NCI-H146 treated with DMSO at 0.1 percent for 48 hours (cell line): Measurements from ENCODE around the gene PIGU.

ENCODE experiments used
- DNase-seq: peaks from one replicate; lab custom pipeline; 2025; ENCODE audit not compliant: unreplicated experiment; lab: John Stamatoyannopoulos, UW

PIGU gene

DNA sequence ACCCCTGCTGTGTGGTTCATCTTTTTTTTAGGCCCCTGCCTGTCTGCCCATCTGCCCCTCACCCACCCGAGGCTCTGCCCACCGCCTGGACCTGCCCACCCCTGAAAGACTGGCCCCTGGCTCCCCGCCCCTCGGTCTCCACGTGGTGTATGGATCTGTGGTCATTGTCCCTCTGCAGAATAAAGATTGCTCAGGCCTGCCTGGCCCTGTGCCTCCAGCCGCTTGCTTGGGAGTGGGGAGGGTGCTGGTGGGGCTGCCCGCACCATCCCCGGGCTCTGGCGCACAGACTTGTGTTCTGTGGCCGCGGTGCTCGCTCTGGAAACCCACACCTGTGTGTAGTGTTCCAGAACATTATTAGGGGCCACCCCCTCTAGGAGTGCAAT is 116.8 kb downstream of the PIGU start:
- DNase-seq: no peak

DNA sequence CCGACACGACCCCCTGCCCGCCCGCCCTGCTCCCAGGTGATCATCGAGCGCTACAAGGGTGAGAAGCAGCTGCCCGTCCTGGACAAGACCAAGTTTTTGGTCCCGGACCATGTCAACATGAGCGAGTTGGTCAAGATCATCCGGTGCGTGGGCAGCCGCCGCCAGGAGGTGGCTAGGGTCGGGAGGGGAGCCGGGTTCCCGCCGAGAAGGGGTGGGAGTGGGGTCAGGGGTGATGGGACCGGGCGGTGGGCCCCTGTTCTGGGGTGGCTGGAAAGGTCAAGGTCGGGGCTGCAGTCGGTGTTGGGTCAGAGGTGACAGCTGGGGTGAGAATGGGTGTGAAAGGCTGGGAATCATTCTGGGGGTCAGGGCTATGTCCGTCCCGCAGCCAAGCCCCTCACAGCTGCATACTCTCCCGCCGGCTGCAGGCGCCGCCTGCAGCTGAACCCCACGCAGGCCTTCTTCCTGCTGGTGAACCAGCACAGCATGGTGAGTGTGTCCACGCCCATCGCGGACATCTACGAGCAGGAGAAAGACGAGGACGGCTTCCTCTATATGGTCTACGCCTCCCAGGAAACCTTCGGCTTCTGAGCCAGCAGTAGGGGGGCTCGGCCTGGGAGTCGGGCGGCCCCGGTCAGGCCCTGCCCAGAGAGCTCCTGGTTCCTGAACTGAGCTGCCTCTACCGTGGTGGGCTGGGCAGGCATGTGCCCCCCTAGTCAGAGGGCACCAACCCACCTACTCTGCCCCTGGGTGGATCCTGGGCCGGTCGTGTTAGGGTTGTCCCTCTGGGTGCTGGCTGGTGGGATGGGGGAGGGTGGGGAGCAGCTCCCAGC is 117.4 kb downstream of the PIGU start:
- no peak for DNase-seq

DNA sequence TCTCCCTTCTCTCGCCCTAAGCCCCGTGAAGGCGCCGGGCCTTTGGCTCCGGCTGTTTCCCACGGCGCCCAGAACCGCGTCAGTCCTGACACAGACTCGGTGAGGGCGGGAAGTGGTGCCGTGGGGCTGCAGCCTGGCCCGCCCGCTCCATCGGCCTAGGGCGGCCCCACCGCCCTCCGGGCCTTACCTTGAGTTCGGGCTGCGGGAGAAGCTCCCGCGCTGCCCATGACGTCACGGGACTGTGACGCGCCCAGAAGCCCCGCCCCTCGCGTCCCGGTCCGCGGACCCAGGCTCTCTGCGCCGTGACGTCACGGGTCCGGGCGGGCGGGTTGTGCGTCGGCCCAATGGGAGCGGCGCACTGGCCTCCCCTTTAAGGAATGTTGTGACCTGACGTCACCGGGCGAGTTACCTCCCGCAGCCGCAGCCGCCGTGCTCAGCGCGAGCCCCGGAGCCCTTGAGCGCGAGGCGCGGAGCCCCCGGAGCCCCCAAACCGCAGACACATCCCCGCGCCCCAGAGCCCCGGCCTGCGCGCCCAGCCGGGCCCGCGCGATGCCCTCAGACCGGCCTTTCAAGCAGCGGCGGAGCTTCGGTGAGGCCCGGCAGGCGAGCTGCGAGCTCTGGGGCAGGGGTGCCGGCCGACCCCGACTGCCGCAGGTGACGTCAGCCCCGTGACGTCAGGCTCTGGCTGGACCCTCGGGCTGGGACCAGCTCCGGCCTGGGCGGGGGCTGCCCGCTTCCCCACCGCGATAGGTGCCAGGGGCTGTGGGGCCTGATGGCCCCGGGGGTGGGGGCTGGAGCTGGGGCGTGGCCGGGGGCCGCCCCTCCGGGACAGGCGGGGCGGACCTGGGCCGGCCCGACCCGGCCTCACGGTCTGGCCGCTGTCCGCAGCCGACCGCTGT is 118.3 kb downstream of the PIGU start, which contains the start of gene MAP1LC3A:
TSS of gene MAP1LC3A (plus strand) at position 399 of the 899 bp plus-strand sequence. CDS start at position 550, 151 bp downstream.
- DNase-seq: peak; percentile 14

DNA sequence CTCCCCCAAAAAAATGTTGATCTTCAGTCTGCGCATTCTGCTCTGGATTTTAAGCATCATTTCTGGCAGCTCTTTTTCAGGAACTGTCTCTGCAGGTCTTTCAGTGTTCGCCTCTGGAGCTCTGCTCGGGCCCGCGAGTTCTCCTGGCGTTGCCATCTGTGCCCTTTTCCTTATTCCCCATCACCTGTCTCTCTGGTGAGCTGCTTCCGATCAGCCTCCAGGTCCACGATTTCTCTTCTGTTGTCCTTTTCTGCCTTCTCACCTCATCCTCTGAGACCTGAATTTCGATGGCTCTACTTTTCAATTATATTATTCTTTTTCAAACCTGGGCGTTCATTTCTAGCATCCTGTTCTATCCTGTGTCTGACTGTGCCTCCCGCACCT is 119.0 kb downstream of the PIGU start:
- DNase-seq: no peak

DNA sequence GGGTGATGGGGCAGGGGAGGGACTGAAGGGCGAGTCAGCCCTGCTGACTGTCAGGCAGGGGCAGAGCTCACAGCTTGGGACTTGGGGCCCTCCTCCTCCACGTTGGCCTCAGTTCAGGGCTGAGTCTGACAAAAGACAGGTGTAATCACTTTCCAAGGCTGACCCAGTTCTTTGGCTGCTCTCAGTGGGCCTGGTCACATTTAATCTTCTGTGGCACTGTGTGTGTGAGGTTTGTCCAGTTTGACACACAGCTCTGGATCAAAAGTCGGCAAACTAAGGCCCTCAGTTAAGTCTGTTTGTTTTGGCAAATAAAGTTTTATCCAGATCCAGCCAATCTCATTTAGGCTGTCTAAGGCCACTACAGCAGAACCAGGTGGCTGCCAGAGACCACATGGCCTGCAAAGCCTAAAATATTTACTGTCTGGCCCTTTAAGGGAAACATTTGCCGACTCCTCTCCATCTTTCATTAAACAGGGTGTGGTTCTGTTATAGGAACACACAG is 123.5 kb downstream of the PIGU start:
- no peak for DNase-seq

DNA sequence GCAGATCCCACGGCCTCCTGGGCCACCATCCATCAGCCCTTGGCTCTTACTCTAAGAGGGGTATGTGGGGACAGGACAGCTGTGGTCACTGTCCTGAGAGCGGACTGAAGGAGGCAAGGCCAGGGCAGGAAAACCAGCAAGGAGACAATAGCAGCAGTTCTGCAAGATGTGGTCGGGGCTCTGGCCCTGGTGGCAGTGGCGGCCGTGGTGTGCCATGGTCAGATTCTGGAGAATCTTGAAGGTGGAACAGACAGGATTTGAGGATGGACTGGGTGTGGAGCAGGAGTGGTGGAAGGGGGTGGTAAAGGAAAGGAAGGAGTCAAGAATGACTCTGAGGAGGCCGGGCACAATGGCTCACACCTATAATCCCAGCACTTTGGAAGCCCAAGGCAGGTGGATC is 124.3 kb downstream of the PIGU start:
- DNase-seq: no peak

DNA sequence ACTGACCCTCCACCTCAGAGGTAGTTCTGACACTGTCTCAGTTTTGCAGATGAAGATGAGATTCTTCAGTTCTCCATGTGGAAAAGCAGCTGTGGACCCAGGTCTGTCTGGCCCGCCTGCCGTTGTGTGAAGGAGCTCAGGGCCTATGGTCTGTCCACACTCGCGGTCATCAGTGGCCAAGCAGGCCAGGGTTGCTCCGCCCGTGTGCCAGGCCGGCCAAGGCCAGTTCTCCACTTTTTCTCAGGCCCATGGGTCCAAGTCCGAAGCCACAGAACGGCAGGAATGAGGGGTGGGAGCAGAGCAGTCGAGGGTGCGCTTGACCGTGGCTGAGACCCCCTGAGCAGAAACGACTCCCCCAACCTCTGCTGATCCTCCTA is 127.0 kb downstream of the PIGU start:
- DNase-seq: no peak

DNA sequence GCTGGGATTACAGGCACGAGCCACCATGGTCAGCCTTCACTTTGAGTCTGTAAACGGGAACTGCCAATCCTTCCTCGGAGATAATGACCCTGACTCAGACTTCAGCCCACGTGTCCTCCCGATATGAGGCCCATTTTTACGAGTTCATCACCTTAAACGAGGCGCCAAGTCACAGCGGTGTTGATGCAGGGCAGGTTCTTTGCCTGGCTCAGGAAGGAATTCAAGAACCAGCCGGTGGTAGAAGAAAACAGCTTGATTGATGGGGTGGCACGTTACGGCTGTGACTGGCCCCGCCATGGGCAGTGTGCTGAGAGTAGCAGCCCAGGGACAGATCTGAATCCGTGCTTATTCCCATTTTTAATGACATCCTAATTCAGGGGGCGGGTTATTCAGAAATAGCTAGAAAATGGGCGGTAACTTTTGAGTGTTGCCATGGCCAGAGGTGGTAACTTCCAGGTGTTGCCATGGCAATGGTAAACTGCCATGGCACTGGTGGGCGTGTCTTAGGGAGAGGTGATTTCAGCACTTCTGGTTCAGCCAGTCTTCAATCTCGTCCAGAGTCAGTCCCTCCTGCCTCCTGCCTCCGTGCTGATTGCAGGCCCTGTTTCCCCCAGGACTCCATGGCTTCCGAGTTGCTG is 127.5 kb downstream of the PIGU start:
- DNase-seq: no peak

DNA sequence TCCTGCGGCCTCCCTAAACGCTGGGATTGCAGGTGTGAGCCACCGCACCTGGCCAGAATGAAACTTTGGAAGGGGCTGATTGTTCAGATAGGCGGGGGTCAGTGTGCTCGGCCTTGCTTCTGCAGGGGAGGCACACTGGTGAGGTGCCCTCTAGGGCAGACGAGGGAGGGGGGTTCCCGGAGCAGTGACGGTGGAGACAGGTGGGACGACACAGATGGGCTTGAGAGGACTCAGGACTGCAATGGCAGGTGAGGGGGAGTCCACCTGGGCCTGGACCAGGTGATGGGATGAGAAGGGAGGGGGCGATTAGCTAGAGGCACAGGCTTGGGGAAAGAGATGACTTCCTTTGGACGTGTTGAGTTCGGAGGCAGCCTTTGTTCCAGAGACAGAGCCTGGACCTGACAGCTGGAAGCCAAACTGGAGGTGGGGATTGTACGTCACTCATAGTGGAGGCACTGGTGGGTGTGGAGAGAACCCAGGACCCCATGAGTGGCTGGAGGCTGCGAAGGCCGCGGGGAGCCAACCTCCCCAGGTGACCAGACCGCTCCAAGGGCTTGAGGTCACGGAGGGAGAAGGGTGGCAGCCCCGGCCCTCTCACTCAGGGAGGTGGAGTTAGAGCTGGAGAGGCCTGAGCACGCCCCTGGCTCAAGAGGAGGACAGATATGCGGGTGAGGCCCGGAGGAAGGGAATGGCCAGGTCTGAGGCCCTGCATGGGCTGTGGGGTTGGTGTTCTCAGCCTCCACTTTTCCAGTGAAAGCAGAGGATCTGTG is 128.9 kb downstream of the PIGU start:
- DNase-seq: no peak

DNA sequence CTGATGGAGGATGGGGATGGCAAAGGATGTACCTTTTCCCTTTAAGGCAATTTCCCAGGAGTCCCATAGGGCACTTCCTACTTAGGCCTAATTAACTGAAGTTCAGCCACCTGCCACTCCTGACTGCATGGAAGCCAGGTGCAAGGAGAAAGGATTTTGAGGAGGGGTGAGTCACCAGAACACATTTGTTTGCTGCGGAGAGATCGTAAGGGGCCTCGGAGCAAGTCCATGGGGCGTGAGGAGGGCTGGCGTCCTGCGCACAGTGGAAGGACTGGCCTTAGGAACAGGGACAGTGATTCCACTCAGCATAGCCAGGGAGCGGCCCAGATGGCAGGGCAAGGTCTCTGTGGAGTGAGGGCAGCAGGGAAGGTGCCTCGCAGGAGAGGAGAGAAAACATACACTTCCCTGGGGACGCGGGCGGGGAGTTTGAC is 130.1 kb downstream of the PIGU start:
- peak; percentile 92 for DNase-seq

DNA sequence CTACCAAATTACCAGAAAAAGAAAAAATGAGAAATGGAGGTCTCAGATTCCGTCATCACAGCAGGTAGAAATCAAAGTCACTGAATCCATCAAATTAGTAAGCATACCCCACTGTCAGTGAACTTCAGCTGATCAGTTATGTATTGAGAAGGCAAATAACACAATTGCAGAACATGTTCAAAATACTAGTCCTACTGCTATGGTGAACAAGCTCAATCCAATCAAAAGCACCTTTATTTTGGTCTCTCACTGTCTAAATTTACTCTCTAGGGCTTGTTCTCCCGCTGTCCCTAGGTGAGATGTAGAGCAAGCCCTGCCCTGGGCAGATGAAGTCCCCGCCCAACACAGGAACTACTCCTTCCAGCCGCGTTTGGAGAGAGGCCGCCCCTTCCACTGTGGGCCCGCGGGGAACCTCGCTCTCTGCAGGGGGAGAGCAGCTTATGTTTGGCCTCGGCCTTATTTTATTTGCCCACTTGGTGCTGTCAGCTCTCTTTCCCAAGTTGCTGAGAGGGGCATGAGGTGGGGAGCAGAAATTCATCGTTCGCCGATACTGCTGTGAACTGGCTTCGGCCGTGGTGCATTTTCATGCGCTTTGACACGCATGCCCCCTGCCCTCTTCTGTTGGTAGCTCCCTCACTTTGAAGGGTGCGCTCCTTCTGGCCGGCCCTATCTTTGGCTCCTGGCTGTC is 132.6 kb downstream of the PIGU start:
- no peak for DNase-seq

DNA sequence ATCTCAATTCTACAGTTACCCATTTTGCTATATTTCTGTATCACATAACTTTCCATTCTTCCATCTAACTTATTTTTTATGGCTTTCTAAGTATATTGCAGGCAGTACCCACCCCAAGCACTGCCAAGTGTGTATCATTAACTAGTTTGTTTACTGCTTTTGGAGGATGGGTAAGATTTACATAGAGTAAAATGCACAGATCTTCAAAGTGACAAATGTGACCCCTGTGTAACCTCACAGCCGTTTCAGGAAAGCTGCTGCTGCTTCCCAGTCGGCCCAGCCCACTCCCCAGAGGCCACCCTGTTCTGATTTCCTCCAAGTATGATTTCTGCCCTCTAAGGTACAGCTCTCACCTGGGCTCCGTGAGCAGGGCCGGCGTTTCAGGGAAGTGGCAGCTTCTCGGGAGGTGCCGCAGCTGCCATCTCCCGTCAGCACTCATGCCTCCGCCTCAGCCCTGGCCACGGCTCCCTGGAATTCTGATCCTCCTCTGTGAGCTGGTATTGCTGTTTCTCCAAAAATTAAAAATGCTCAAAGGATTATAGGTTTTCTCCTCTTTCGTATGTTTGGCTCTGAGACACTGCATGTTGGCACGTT is 133.3 kb downstream of the PIGU start:
- no peak for DNase-seq

DNA sequence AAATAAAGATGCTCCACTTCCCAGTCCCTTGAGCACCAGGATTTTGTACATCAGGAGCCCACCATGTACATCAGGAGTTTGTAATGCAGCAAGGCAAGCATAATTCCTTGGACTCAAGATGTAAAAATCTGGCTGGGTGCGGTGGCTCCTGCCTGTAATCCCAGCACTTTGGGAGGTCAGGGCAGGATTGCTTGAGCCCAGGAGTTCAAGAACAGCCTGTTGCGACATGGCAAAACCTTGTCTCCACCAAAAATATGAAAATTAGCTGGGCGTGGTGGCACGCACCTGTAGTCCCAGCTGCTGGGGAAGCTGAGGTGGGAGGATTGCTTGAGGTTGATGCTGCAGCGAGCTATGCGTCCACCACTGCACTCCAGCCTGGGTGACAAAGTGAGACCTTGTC is 134.5 kb downstream of the PIGU start:
- DNase-seq: no peak

DNA sequence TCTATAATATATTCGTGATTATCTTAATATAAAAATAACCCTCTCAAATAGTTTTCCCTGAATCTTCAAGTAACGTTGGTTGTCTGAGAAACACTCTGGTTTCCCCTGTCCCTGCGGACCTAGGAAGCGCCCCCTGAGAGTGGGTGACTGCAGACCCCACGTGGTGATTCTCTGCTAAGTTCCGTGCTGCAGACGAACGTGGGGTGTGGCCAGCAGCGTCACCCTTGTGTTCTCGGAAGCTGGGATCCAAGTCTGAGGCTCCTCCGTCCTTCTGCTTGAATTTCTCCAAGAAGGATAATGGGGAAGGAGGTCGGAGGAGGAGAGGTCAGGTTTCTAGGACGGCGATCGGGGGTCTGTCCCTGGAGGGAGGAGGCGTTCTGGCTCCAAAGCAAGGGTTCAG is 135.0 kb downstream of the PIGU start:
- DNase-seq: no peak

DNA sequence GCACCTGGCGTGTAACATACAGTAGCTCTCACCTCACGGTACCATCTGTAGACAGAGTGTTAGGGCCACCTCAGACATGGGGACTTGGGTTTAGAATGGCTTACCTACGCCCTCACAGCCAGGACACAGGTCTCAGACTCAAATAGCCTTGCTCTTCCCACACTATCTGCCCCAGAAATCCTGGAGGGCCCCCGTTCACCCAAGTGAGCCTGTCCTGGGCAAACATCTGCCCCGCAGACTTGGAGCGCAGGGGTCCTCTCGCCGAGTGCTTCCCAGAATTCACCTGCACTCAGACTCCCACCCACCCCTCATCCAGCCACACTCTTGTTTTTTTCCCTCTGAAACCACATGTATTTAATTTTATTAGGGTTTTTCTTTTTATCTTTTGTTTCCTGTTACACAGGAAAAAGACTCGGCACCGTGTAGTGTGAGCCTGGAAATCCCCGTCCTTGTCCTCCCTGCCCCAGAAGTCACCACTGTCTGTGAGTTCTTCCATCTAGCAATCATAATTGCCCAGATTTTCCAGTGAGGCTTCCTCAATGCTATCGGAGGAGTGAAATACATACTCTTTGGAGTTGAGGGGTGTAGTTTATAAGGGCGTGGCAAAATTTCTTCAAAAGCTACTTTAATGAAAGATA is 135.5 kb downstream of the PIGU start:
- DNase-seq: no peak

DNA sequence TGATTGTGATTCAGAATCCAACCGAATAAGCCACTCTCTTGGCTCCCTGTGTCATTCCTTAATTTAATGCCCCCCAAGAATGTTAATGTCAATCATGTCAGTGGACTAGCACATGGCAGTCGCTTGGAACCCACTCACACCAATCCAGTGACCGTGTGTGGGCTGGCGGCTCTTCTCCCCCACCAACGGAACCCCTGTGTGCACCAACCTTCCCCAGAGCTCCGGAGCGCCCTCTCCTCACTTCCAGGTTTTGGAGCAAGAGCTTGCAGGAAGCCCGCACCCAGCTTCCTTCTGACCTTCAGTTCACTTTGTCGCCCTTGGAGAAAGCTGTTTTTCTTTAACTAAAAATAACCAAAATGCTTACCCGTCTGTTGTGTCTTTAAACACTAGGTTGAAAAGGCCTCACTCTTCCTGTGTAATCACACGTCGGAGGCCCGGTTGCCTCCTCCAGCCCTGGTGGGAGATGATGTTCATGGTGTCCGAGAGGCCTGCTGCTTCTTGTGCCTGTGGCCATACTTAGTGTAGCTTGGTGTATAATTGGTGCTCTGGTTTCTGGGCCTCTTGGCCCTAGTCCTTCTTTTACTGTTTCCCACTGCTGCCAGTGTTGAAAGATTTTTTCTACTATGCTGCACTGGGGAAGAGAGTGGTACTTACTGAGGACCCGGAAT is 136.2 kb downstream of the PIGU start:
- no peak for DNase-seq

DNA sequence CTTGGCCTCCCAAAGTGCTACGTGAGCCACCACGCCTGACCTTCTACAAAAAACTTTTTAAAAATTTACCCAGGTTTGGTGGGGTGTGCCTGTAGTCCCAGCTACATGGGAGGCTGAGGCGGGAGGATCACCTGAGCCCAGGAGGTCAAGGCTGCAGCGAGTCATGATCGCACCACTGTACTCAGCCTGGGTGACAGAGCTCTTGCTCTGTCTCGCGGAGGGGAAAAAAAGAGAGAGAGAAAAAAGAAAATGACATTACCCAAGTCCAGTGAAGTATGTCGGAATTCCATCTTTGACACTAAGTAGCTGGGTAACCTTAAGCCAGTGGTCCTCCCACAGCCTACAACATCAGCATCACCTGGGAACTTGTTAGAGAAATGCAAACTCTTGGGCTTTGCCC is 137.1 kb downstream of the PIGU start:
- no peak for DNase-seq

DNA sequence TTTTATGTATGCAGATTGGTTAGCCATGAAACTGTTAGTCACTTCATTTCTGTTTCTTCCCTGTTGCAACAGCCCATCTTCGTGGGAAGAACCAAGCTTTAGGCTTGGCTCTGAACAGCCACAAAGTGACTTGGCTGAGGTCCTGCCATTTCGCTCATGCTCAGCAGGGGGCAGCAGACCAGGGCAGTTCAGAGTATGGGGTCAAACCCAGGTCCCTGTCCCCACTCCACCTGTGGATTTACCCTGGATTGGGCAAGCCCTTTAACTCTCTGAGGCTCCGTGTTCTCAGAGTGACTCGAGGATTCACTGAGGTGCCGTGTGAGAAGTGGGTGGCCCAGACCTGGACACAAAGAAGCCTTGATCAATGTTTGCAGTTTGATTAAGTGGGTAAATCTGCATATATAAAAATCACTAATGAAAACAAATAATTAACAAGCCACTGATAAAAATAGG is 138.2 kb downstream of the PIGU start:
- no peak for DNase-seq

DNA sequence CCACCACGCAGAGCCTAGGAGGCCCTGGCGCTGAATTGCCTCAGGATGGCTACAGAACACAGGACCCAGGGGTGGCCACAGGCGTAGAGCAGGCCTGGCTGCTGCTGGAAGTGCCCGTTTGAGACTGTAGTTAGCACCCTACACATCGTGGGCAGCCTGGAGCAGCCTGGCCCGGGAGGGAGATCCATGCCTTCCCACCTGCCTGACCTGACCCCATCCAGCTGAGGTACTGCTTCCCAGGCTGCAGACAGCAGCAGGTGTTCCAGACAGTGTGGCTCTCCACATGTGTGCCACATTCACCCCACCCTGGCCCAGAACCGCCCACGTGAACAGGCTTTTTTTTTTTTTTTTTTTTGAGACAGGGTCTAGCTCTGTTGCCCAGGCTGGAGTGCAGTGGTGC is 139.2 kb downstream of the PIGU start:
- DNase-seq: no peak
